Common myeloid progenitor, CD34-positive (primary cell): ENCODE data around the gene STPG4.
A peak's percentile ranks its signal among the peaks of the same experiment; 100 is the strongest.

Experiments
- CTCF ChIA-PET: fragments of 350-600 bp; sonication (Branson Sonifier 250); formaldehyde crosslinking; loops from one replicate; lab custom pipeline; 2021; ENCODE audit warnings: antibody characterized with exemption; lab: Charles Lee
- POLR2A ChIA-PET: fragments of 350-600 bp; sonication (Branson Sonifier 250); formaldehyde crosslinking; loops from one replicate; lab custom pipeline; 2021; ENCODE audit warnings: antibody characterized with exemption; lab: Charles Lee
- DNase-seq, 3 donors: peaks; one replicate each; pipeline versions ENCODE4 v3.0.0 to v3.0.0-alpha.2; 2013
- H3K27ac ChIP-seq, 2 experiments: 1 replicate in 1 of 2; 2 replicates in 1 of 2; pipeline ENCODE4 v1.7.0; 2013; ENCODE audit warnings: inconsistent platforms in 2 of 2, low read length in 2 of 2, mild to moderate bottlenecking in 2 of 2, low read depth in 1 of 2, moderate library complexity in 1 of 2; ENCODE audit not compliant: severe bottlenecking in 2 of 2, insufficient read depth in 1 of 2, poor library complexity in 1 of 2
- H3K27me3 ChIP-seq, 5 experiments: replicated peaks in 2 of 5; 1 replicate in 3 of 5; 2 replicates in 2 of 5; pipeline versions ENCODE4 v1.6.1 to v1.7.0; 2013; ENCODE audit warnings: low read length in 4 of 5, mild to moderate bottlenecking in 2 of 5, moderate library complexity in 2 of 5, inconsistent platforms in 1 of 5; ENCODE audit not compliant: insufficient read depth in 5 of 5, control insufficient read depth in 4 of 5
- H3K36me3 ChIP-seq, 4 experiments: 1 replicate in 2 of 4; 2 replicates in 2 of 4; pipeline versions ENCODE4 v1.6.1 to v1.7.0; 2013; ENCODE audit warnings: low read length in 3 of 4, control low read depth in 1 of 4, mild to moderate bottlenecking in 1 of 4; ENCODE audit not compliant: control insufficient read depth in 4 of 4, insufficient read depth in 4 of 4
- H3K4me1 ChIP-seq, 4 experiments: 1 replicate in 3 of 4; 2 replicates in 1 of 4; pipeline versions ENCODE4 v1.6.1 to v1.7.1; 2013; ENCODE audit warnings: low read length in 3 of 4, mild to moderate bottlenecking in 3 of 4, control low read depth in 1 of 4, inconsistent platforms in 1 of 4, moderate library complexity in 1 of 4; ENCODE audit not compliant: control insufficient read depth in 4 of 4, insufficient read depth in 4 of 4; ENCODE audit errors: control extremely low read depth in 1 of 4
- H3K4me3 ChIP-seq, 7 experiments: 1 replicate in 4 of 7; 2 replicates in 3 of 7; pipeline versions ENCODE4 v1.5.1 to v1.7.0; 2013; ENCODE audit warnings: mild to moderate bottlenecking in 7 of 7, low read length in 6 of 7, moderate library complexity in 6 of 7, inconsistent platforms in 2 of 7, low read depth in 2 of 7, control low read depth in 1 of 7; ENCODE audit not compliant: insufficient read depth in 4 of 7, control insufficient read depth in 1 of 7; ENCODE audit errors: extremely low read depth in 1 of 7
- H3K9me3 ChIP-seq, 5 experiments: 1 replicate in 4 of 5; 2 replicates in 1 of 5; pipeline versions ENCODE4 v1.6.1 to v1.7.1; 2013; ENCODE audit warnings: low read length in 4 of 5, mild to moderate bottlenecking in 2 of 5, inconsistent platforms in 1 of 5, low read depth in 1 of 5, moderate library complexity in 1 of 5; ENCODE audit not compliant: control insufficient read depth in 4 of 5, insufficient read depth in 2 of 5; ENCODE audit errors: control extremely low read depth in 1 of 5
- WGBS: methylation state at CpG from one replicate; pipeline ENCODE4 v1.1.5; 2013; ENCODE audit not compliant: insufficient coverage; 5-methylcytosine and 5-hydroxymethylcytosine counted together

The STPG4 gene

GRCh38 chr2:47041891-47042684, 113.0 kb downstream of the STPG4 start:
- no peaks in the 10 kb centered on the region for H3K9me3 ChIP-seq
- H3K4me3 ChIP-seq, result no peak overlapping the region
- peaks cover 14 to 76% (median 33%) of the 10 kb centered on the region in 4 experiments for H3K36me3 ChIP-seq
- H3K27ac ChIP-seq, result no peak overlapping the region
- CTCF ChIA-PET, result interaction anchor here (1.4 kb wide), 2 partner anchors 11 to 281 kb away, joined by 3 to 5 read pairs; no protein-coding TSS in a partner anchor
- 99% methylated on average over 9 of the region's 11 CpGs for WGBS
- POLR2A ChIA-PET, result interaction anchor here (0.7 kb wide), 1 partner anchor 212 kb away, joined by 3 read pairs; no protein-coding TSS in a partner anchor
- no peaks in the 10 kb centered on the region for H3K27me3 ChIP-seq
- H3K4me1 ChIP-seq, result peaks cover 0 to 14% (median 12%) of the 10 kb centered on the region in 4 experiments
- DNase-seq, result no peak

GRCh38 chr2:47041063-47041462, 114.0 kb downstream of the STPG4 start:
- no peak overlapping the region for H3K4me3 ChIP-seq
- H3K4me1 ChIP-seq, result peaks cover 0 to 14% (median 13%) of the 10 kb centered on the region in 4 experiments
- ChIA-PET CTCF (interaction anchor here (0.9 to 2.1 kb wide), 3 partner anchors 9 to 16 kb away, joined by 3 to 5 read pairs (median 3); no protein-coding TSS in a partner anchor), POLR2A (no interaction called here)
- no peak overlapping the region for H3K27ac ChIP-seq
- H3K36me3 ChIP-seq, result peaks cover 7 to 67% (median 27%) of the 10 kb centered on the region in 4 experiments
- H3K9me3 ChIP-seq, result no peaks in the 10 kb centered on the region
- no peak for DNase-seq
- WGBS, result 95% methylated on average over 8 of the region's 8 CpGs
- no peaks in the 10 kb centered on the region for H3K27me3 ChIP-seq

GRCh38 chr2:47040651-47041050, 114.5 kb downstream of the STPG4 start:
- peaks cover 6 to 62% (median 24%) of the 10 kb centered on the region in 4 experiments for H3K36me3 ChIP-seq
- H3K27ac ChIP-seq, result no peak overlapping the region
- no peaks in the 10 kb centered on the region for H3K9me3 ChIP-seq
- peaks cover 3 to 16% (median 15%) of the 10 kb centered on the region in 4 experiments for H3K4me1 ChIP-seq
- 100% methylated on average over 7 of the region's 10 CpGs for WGBS
- POLR2A ChIA-PET, result no interaction called here
- no peak for DNase-seq
- CTCF ChIA-PET, result interaction anchor here (0.9 to 2.1 kb wide), 3 partner anchors 9 to 17 kb away, joined by 3 to 5 read pairs (median 3); no protein-coding TSS in a partner anchor
- H3K27me3 ChIP-seq, result no peaks in the 10 kb centered on the region
- no peak overlapping the region for H3K4me3 ChIP-seq

GRCh38 chr2:47039913-47040562, 115.1 kb downstream of the STPG4 start:
- H3K4me3 ChIP-seq, result no peak overlapping the region
- peaks cover 6 to 22% (median 21%) of the 10 kb centered on the region in 4 experiments for H3K4me1 ChIP-seq
- peaks cover 6 to 56% (median 22%) of the 10 kb centered on the region in 4 experiments for H3K36me3 ChIP-seq
- no peaks in the 10 kb centered on the region for H3K9me3 ChIP-seq
- POLR2A ChIA-PET, result no interaction called here
- H3K27me3 ChIP-seq, result no peaks in the 10 kb centered on the region
- DNase-seq, result no peak
- no peak overlapping the region for H3K27ac ChIP-seq
- over 99% methylated on average over 16 of the region's 17 CpGs for WGBS
- CTCF ChIA-PET, result interaction anchor here (0.9 to 2.1 kb wide), 2 partner anchors 10 to 17 kb away, joined by 3 to 5 read pairs; no protein-coding TSS in a partner anchor

GRCh38 chr2:47039489-47039870, 115.6 kb downstream of the STPG4 start:
- H3K36me3 ChIP-seq, result peaks cover 6 to 53% (median 20%) of the 10 kb centered on the region in 4 experiments
- POLR2A ChIA-PET, result no interaction called here
- no peak for DNase-seq
- H3K9me3 ChIP-seq, result no peaks in the 10 kb centered on the region
- peaks cover 9 to 27% (median 26%) of the 10 kb centered on the region in 4 experiments for H3K4me1 ChIP-seq
- 85% methylated on average over 2 of the region's 2 CpGs for WGBS
- CTCF ChIA-PET, result interaction anchor here (1.0 to 2.1 kb wide), 2 partner anchors 11 to 264 kb away, joined by 3 to 5 read pairs; no protein-coding TSS in a partner anchor
- peak overlapping the region in 1 of 7 experiments; percentile 43 for H3K4me3 ChIP-seq
- H3K27ac ChIP-seq, result no peak overlapping the region
- H3K27me3 ChIP-seq, result no peaks in the 10 kb centered on the region

GRCh38 chr2:47038656-47039488, 116.2 kb downstream of the STPG4 start:
- Histone ChIP-seq H3K27ac (no peak overlapping the region), H3K4me3 (peak overlapping the region in 1 of 7 experiments; percentile 43), H3K4me1 (peaks cover 9 to 32% (median 31%) of the 10 kb centered on the region in 4 experiments), H3K36me3 (peaks cover 6 to 53% (median 19%) of the 10 kb centered on the region in 4 experiments), H3K9me3 (no peaks in the 10 kb centered on the region), H3K27me3 (no peaks in the 10 kb centered on the region)
- WGBS, result 70% methylated on average over 7 of the region's 9 CpGs
- ChIA-PET POLR2A (no interaction called here), CTCF (interaction anchor here (1.0 to 1.2 kb wide), 3 partner anchors 14 to 285 kb away, joined by 3 to 4 read pairs (median 3); no protein-coding TSS in a partner anchor)
- DNase-seq, result peak; percentile 45 to 84 (median 78)
